HCT116 (cell line): ENCODE data around the gene STIM2. TPM values are rescaled to one million over a fixed set of nuclear protein-coding genes. Genes with fewer than 3 reads are reported as not detected.

Source experiments
- ATAC-seq: fragments of 200-7000 bp; cut with Tn5 transposase; 2 replicates; pipeline ENCODE4 v1.9.1; 2020; ENCODE audit warnings: mild to moderate bottlenecking, moderate library complexity
- BruUV-seq: library from RNA; stranded (reverse); fragments of 400-500 nt; replicated peaks from 2 replicates; lab custom pipeline; 2021; lab: Mats Ljungman, UMichigan
- CTCF ChIA-PET: fragments of 300-600 bp; sonication (Branson Sonifier 250); formaldehyde crosslinking; loops from one replicate; lab custom pipeline; 2021; ENCODE audit warnings: antibody characterized with exemption; lab: Charles Lee
- POLR2A ChIA-PET: fragments of 300-600, 350-600 bp; sonication (Branson Sonifier 250); formaldehyde crosslinking; loops from one replicate; lab custom pipeline; 2021; ENCODE audit warnings: antibody characterized with exemption; lab: Charles Lee
- RAD21 ChIA-PET, 2 experiments: fragments of 300-600 bp; sonication (Branson Sonifier 250); formaldehyde crosslinking; loops; one replicate each; lab custom pipeline; 2023; ENCODE audit warnings: low total read pairs in 2 of 2; ENCODE audit not compliant: uncharacterized antibody in 2 of 2, unreplicated experiment in 2 of 2, low non-redundant PET in 1 of 2; lab: Charles Lee
- DNase-seq: peaks from one replicate; pipeline ENCODE4 v3.0.0-alpha.2; 2010; ENCODE audit warnings: low read depth, low spot score
- H2AFZ ChIP-seq: fragments of 200-600 bp; shearing (Covaris generic), sonication (generic); 2 replicates; pipeline ENCODE4 v1.6.1; 2017; ENCODE audit warnings: low read depth, mixed run types, mixed read lengths, antibody characterized with exemption, low read length; ENCODE audit not compliant: poor library complexity, severe bottlenecking
- H3K27ac ChIP-seq: 2 replicates; pipeline ENCODE4 v1.5.1; 2012; ENCODE audit warnings: low read depth, low read length
- H3K27me3 ChIP-seq: fragments of 200-600 bp; sonication (generic); 2 replicates; pipeline ENCODE4 v1.6.1; 2016; ENCODE audit warnings: mixed run types, low read length, mixed read lengths; ENCODE audit not compliant: insufficient read depth
- H3K36me3 ChIP-seq, 2 experiments: fragments of 200-500 bp in 1 of 2; fragments of 200-600 bp in 1 of 2; sonication (Bioruptor generic) in 1 of 2; sonication (generic) in 1 of 2; 2 replicates each; pipeline versions ENCODE4 v1.5.1 to v1.6.1; 2014 to 2016; ENCODE audit warnings: low read length in 2 of 2, inconsistent platforms in 1 of 2, mixed read lengths in 1 of 2, mixed run types in 1 of 2; ENCODE audit not compliant: insufficient read depth in 2 of 2, control insufficient read depth in 1 of 2
- H3K4me1 ChIP-seq, 2 experiments: fragments of 200-600 bp in 1 of 2; sonication (generic) in 1 of 2; 2 replicates each; pipeline versions ENCODE4 v1.5.1 to v1.6.1; 2012 to 2017; ENCODE audit warnings: low read length in 2 of 2, inconsistent platforms in 1 of 2, mild to moderate bottlenecking in 1 of 2, mixed read lengths in 1 of 2, mixed run types in 1 of 2, moderate library complexity in 1 of 2; ENCODE audit not compliant: insufficient read depth in 2 of 2, control insufficient read depth in 1 of 2
- H3K4me2 ChIP-seq: fragments of 200-600 bp; sonication (generic); 2 replicates; pipeline ENCODE4 v1.6.1; 2017; ENCODE audit warnings: mixed run types, low read length, mixed read lengths
- H3K4me3 ChIP-seq, 2 experiments: fragments of 200-600 bp in 1 of 2; sonication (generic) in 1 of 2; replicated peaks in 1 of 2; 2 replicates each; pipeline ENCODE4 v1.5.1; 2011 to 2016; ENCODE audit warnings: low read length in 2 of 2, control low read depth in 1 of 2, low read depth in 1 of 2, mild to moderate bottlenecking in 1 of 2, mixed read lengths in 1 of 2, mixed run types in 1 of 2
- H3K79me2 ChIP-seq: fragments of 200-600 bp; sonication (generic); 2 replicates; pipeline ENCODE4 v1.6.1; 2017; ENCODE audit warnings: mild to moderate bottlenecking, mixed run types, low read length, moderate library complexity, mixed read lengths; ENCODE audit not compliant: insufficient read depth
- H3K9ac ChIP-seq: fragments of 200-600 bp; sonication (generic); 2 replicates; pipeline ENCODE4 v1.6.1; 2016; ENCODE audit warnings: low read length, mixed read lengths
- H3K9me2 ChIP-seq: fragments of 200-600 bp; sonication (generic), shearing (Covaris generic); 2 replicates; pipeline ENCODE4 v1.6.1; 2017; ENCODE audit warnings: mixed run types, mild to moderate bottlenecking, moderate library complexity; ENCODE audit not compliant: insufficient read depth
- H3K9me3 ChIP-seq, 2 experiments: fragments of 200-500 bp in 1 of 2; fragments of 200-600 bp in 1 of 2; sonication (Bioruptor generic) in 1 of 2; sonication (generic) in 1 of 2; 2 replicates each; pipeline ENCODE4 v1.6.1; 2014 to 2017; ENCODE audit warnings: low read length in 2 of 2, mixed read lengths in 2 of 2, inconsistent platforms in 1 of 2, low read depth in 1 of 2, mild to moderate bottlenecking in 1 of 2, mixed run types in 1 of 2, moderate library complexity in 1 of 2; ENCODE audit not compliant: control insufficient read depth in 1 of 2, insufficient read depth in 1 of 2
- H4K20me1 ChIP-seq: fragments of 200-600 bp; sonication (generic), shearing (Covaris generic); 2 replicates; pipeline ENCODE4 v1.6.1; 2017; ENCODE audit warnings: mixed run types, mild to moderate bottlenecking, moderate library complexity; ENCODE audit not compliant: insufficient read depth
- ATF3 ChIP-seq: IDR thresholded peaks from 2 replicates; pipeline ENCODE4 v1.6.1; 2012
- EGR1 ChIP-seq: IDR thresholded peaks from 2 replicates; pipeline ENCODE4 v1.6.1; 2012; ENCODE audit warnings: low read depth
- ELF1 ChIP-seq: IDR thresholded peaks from 2 replicates; pipeline ENCODE4 v1.6.1; 2012; ENCODE audit warnings: low read depth, borderline replicate concordance
- EZH2 ChIP-seq: fragments of 200-600 bp; sonication (generic); IDR thresholded peaks from 2 replicates; pipeline ENCODE4 v1.6.1; 2017; ENCODE audit warnings: antibody characterized with exemption, mixed run types
- EZH2phosphoT487 ChIP-seq: fragments of 200-600 bp; IDR thresholded peaks from 2 replicates; pipeline ENCODE4 v1.6.1; 2018; ENCODE audit warnings: antibody characterized with exemption, borderline replicate concordance
- FOSL1 ChIP-seq: IDR thresholded peaks from 2 replicates; pipeline ENCODE4 v1.6.1; 2012; ENCODE audit warnings: low read depth
- JUND ChIP-seq: IDR thresholded peaks from 2 replicates; pipeline ENCODE4 v1.6.1; 2012
- POLR2A ChIP-seq: IDR thresholded peaks from 2 replicates; pipeline ENCODE4 v1.7.0; 2011; ENCODE audit warnings: borderline replicate concordance; ENCODE audit not compliant: insufficient read depth, insufficient read length; ENCODE audit errors: extremely low read depth
- POLR2AphosphoS5 ChIP-seq: IDR thresholded peaks from 2 replicates; pipeline ENCODE4 v1.6.1; 2011; ENCODE audit warnings: mild to moderate bottlenecking, low read depth, low read length, moderate library complexity
- REST ChIP-seq: IDR thresholded peaks from 2 replicates; pipeline ENCODE4 v1.6.1; 2012; ENCODE audit warnings: low read depth
- SRF ChIP-seq: IDR thresholded peaks from 2 replicates; pipeline ENCODE4 v1.6.1; 2012; ENCODE audit warnings: low read depth
- TCF7L2 ChIP-seq: IDR thresholded peaks from 2 replicates; pipeline ENCODE4 v1.7.0; 2011; ENCODE audit warnings: borderline replicate concordance, inconsistent platforms; ENCODE audit not compliant: insufficient read depth, insufficient read length; ENCODE audit errors: extremely low read depth
- YY1 ChIP-seq: IDR thresholded peaks from 2 replicates; pipeline ENCODE4 v1.6.1; 2011; ENCODE audit warnings: low read length, low read depth, moderate library complexity, mild to moderate bottlenecking; ENCODE audit not compliant: insufficient replicate concordance; ENCODE audit errors: extremely low read depth
- ZBTB33 ChIP-seq: IDR thresholded peaks from 2 replicates; pipeline ENCODE4 v1.6.1; 2011; ENCODE audit warnings: mild to moderate bottlenecking, low read length, moderate library complexity; ENCODE audit not compliant: insufficient replicate concordance; ENCODE audit errors: extremely low read depth
- ZNF274 ChIP-seq: fragments of 200-500 bp; sonication (Bioruptor generic); IDR thresholded peaks from 2 replicates; pipeline ENCODE4 v1.6.1; 2014; ENCODE audit warnings: mild to moderate bottlenecking, low read depth, low read length, inconsistent platforms
- intact Hi-C: fragments of 100-400 bp; cut with micrococcal nuclease; formaldehyde crosslinking; loops from 2 replicates; pipeline ENCODE4 v1.10.0; 2022
- total RNA-seq: library from RNA; stranded (reverse); gene quantifications from one replicate; pipeline ENCODE4 v1.2.1, GENCODE V29; 2021; ENCODE audit not compliant: unreplicated experiment
- TF ChIP-seq, protein P1 (sequence below): IDR thresholded peaks from 2 replicates; pipeline ENCODE4 v1.6.1; 2012
- TF ChIP-seq, protein P2 (sequence below), 3 experiments: fragments of 200-600 bp in 1 of 3; sonication (generic) in 1 of 3; IDR thresholded peaks in 2 of 3; conservative IDR thresholded peaks in 1 of 3; 2 replicates each; pipeline ENCODE4 v1.5.1; 2012 to 2017; ENCODE audit warnings: low read depth in 2 of 3, low read length in 2 of 3, antibody characterized with exemption in 1 of 3, borderline replicate concordance in 1 of 3, control low read depth in 1 of 3, mild to moderate bottlenecking in 1 of 3, mixed read lengths in 1 of 3, mixed run types in 1 of 3, moderate library complexity in 1 of 3; ENCODE audit not compliant: insufficient read depth in 1 of 3

The STIM2 gene
- total RNA-seq, 1 experiment from 2014 or later, result 65.9 TPM

- ATAC-seq (no peak), DNase-seq (no peak)
- no peak for TF ChIP-seq ELF1
- TF ChIP-seq ZNF274, result no peak
- TF ChIP-seq EZH2, result no peak
- no peak for TF ChIP-seq FOSL1
- TF ChIP-seq EGR1, result no peak
- TF ChIP-seq POLR2AphosphoS5, result no peak
- no peak for TF ChIP-seq POLR2A
- no peak for TF ChIP-seq REST
- TF ChIP-seq ZBTB33, result no peak
- TF ChIP-seq SRF, result no peak
- no peak for TF ChIP-seq YY1
- no peak for TF ChIP-seq ATF3
- no peak for TF ChIP-seq EZH2phosphoT487
- TF ChIP-seq, protein P1, sequence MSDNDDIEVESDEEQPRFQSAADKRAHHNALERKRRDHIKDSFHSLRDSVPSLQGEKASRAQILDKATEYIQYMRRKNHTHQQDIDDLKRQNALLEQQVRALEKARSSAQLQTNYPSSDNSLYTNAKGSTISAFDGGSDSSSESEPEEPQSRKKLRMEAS, result no peak
- no peak for TF ChIP-seq TCF7L2
- TF ChIP-seq JUND, result no peak
- TF ChIP-seq, protein P2, sequence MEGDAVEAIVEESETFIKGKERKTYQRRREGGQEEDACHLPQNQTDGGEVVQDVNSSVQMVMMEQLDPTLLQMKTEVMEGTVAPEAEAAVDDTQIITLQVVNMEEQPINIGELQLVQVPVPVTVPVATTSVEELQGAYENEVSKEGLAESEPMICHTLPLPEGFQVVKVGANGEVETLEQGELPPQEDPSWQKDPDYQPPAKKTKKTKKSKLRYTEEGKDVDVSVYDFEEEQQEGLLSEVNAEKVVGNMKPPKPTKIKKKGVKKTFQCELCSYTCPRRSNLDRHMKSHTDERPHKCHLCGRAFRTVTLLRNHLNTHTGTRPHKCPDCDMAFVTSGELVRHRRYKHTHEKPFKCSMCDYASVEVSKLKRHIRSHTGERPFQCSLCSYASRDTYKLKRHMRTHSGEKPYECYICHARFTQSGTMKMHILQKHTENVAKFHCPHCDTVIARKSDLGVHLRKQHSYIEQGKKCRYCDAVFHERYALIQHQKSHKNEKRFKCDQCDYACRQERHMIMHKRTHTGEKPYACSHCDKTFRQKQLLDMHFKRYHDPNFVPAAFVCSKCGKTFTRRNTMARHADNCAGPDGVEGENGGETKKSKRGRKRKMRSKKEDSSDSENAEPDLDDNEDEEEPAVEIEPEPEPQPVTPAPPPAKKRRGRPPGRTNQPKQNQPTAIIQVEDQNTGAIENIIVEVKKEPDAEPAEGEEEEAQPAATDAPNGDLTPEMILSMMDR (IDR thresholded peaks at IDR 0.05 in 2 of 3, conservative IDR thresholded peaks at IDR 0.05 in 1 of 3; ENCODE audit: borderline replicate concordance in 1 of 3, insufficient read depth in 1 of 3, low read depth in 2 of 3, low read length in 2 of 3), result no peak
- BruUV-seq, result no TSS peak
- intact Hi-C loops, result no loop called here
- H2AFZ ChIP-seq, result no peak overlapping the region
- no peaks in the 10 kb centered on the region for H3K27me3 ChIP-seq
- H3K9me3 ChIP-seq, result no peaks in the 10 kb centered on the region
- no peaks in the 10 kb centered on the region for H4K20me1 ChIP-seq
- CTCF ChIA-PET, result no interaction called here
- no peaks in the 10 kb centered on the region for H3K36me3 ChIP-seq
- no peaks in the 10 kb centered on the region for H3K4me1 ChIP-seq
- no peaks in the 10 kb centered on the region for H3K9me2 ChIP-seq
- H3K4me3 ChIP-seq, result no peak overlapping the region
- no peak overlapping the region for H3K27ac ChIP-seq
- RAD21 ChIA-PET, result no interaction called here
- H3K4me2 ChIP-seq, result no peak overlapping the region
- no peak overlapping the region for H3K9ac ChIP-seq
- POLR2A ChIA-PET, result no interaction called here
- peaks cover 28% of the 10 kb centered on the region for H3K79me2 ChIP-seq
These were observed 30.4 kb downstream of the STIM2 start for GRCh38 chr4:26891054-26891453.
